ENCODE results near the gene TRMT61A. TPM values are rescaled to one million over a fixed set of nuclear protein-coding genes. Genes with fewer than 3 reads are reported as not detected.

The TRMT61A gene
- total RNA-seq, 1 experiment from 2014 or later = 14.9 TPM

DNA sequence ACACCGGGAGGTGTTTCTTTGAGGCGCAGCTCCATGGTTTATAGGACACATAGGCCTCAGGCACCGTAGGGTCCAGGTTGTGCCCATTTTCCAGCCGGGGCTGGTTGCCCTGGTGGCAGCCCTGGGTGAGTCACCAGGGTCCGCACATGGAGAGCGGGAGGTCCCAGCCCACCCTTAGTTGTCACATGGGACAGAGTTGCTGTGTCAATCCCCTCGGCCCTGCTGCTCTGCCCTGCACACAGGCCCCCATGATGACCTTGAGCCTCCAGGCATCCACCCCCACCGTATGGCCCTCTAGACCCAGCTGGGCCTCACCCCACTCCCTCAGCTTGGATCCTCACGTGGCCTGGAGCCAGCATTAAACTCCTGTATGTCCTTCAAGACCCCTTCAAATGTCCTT is 7.7 kb downstream of the TRMT61A start:
- H3K27ac ChIP-seq (ENCODE audit: low read depth, low read length) = no peak overlapping the region
- POLR2A ChIA-PET = no interaction called here
- no peaks in the 10 kb centered on the region for H3K9me3 ChIP-seq (ENCODE audit: control insufficient read depth in 1 of 2, insufficient read depth in 1 of 2, low read depth in 1 of 2, low read length in 2 of 2)
- H3K9ac ChIP-seq (ENCODE audit: low read length) = no peak overlapping the region
- RAD21 ChIA-PET (ENCODE audit: low non-redundant PET in 1 of 2, low total read pairs in 2 of 2, uncharacterized antibody in 2 of 2, unreplicated experiment in 2 of 2) = no interaction called here
- peaks cover 22 to 35% of the 10 kb centered on the region in 2 experiments for H3K4me1 ChIP-seq (ENCODE audit: control insufficient read depth in 1 of 2, insufficient read depth in 2 of 2, low read length in 2 of 2)
- H3K36me3 ChIP-seq (ENCODE audit: control insufficient read depth in 1 of 2, insufficient read depth in 2 of 2, low read length in 2 of 2) = peaks cover 0 to 4% of the 10 kb centered on the region in 2 experiments; a peak in 2 of 4 replicates
- no peak overlapping the region for H2AFZ ChIP-seq (ENCODE audit: low read depth, low read length, poor library complexity, severe bottlenecking)
- H3K4me2 ChIP-seq (ENCODE audit: low read length) = no peak overlapping the region
- no peak for DNase-seq (ENCODE audit: low read depth, low spot score)
- H4K20me1 ChIP-seq (ENCODE audit: insufficient read depth) = no peaks in the 10 kb centered on the region
- no TSS peak for BruUV-seq (replicated peaks)
- H3K79me2 ChIP-seq (ENCODE audit: insufficient read depth, low read length) = peaks cover 4% of the 10 kb centered on the region; the same call in 1 of the 2 replicates
- CTCF ChIA-PET = no interaction called here
- H3K9me2 ChIP-seq (ENCODE audit: insufficient read depth) = no peaks in the 10 kb centered on the region
- H3K27me3 ChIP-seq (ENCODE audit: insufficient read depth, low read length) = no peaks in the 10 kb centered on the region
- intact Hi-C loops (cut with micrococcal nuclease) = no loop called here
- TF ChIP-seq, protein P1, sequence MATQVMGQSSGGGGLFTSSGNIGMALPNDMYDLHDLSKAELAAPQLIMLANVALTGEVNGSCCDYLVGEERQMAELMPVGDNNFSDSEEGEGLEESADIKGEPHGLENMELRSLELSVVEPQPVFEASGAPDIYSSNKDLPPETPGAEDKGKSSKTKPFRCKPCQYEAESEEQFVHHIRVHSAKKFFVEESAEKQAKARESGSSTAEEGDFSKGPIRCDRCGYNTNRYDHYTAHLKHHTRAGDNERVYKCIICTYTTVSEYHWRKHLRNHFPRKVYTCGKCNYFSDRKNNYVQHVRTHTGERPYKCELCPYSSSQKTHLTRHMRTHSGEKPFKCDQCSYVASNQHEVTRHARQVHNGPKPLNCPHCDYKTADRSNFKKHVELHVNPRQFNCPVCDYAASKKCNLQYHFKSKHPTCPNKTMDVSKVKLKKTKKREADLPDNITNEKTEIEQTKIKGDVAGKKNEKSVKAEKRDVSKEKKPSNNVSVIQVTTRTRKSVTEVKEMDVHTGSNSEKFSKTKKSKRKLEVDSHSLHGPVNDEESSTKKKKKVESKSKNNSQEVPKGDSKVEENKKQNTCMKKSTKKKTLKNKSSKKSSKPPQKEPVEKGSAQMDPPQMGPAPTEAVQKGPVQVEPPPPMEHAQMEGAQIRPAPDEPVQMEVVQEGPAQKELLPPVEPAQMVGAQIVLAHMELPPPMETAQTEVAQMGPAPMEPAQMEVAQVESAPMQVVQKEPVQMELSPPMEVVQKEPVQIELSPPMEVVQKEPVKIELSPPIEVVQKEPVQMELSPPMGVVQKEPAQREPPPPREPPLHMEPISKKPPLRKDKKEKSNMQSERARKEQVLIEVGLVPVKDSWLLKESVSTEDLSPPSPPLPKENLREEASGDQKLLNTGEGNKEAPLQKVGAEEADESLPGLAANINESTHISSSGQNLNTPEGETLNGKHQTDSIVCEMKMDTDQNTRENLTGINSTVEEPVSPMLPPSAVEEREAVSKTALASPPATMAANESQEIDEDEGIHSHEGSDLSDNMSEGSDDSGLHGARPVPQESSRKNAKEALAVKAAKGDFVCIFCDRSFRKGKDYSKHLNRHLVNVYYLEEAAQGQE (IDR thresholded peaks at IDR 0.05; ENCODE audit: low read depth) = no peak
- TF ChIP-seq CEBPB (IDR thresholded peaks at IDR 0.05; ENCODE audit: low read depth) = no peak
- TF ChIP-seq EZH2 (IDR thresholded peaks at IDR 0.05) = no peak
- TF ChIP-seq ELF1 (IDR thresholded peaks at IDR 0.05; ENCODE audit: borderline replicate concordance, low read depth) = no peak
- TF ChIP-seq, protein P2, sequence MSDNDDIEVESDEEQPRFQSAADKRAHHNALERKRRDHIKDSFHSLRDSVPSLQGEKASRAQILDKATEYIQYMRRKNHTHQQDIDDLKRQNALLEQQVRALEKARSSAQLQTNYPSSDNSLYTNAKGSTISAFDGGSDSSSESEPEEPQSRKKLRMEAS (IDR thresholded peaks at IDR 0.05) = no peak
- TF ChIP-seq RAD21 (IDR thresholded peaks at IDR 0.05; ENCODE audit: low read depth) = no peak
- H3K4me3 ChIP-seq (replicated peaks in 1 of 2; ENCODE audit: low read depth in 1 of 2, low read length in 2 of 2) = no peak overlapping the region
- ATAC-seq = no peak
